ENCODE measurements around the gene PRKAR2A. TPM values are rescaled to one million over a fixed set of nuclear protein-coding genes. Genes with fewer than 3 reads are reported as not detected.

Gene PRKAR2A
- total and polyA plus RNA-seq, 2 donors (not counting 3 experiments of a cell fraction or from before 2014, with no cell fraction given), result 8.6 to 69.9 TPM

DNA sequence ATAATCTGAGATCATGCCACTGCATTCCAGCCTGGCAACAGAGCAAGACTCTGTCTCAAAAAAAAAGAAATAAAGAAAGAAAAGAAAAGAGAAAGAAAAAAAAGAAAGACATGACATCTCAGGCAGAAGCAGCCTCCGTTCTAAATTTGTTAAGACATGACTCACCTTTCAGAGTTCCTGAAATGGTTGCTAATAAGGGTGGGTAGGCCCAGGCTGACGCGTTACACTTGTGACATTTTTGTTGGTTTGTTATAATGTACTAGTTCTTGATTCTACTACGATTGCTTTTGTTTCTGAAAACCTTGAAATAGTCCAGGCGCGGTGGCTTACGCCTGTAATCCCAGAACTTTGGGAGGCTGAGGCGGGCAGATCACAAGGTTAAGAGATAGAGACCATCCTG is 30.0 kb upstream of the PRKAR2A start:
- dilution Hi-C loops (cut with MboI; ENCODE audit: extremely low pct_ligation_motif_present, low sequenced_read_pairs) (no loop called here), intact Hi-C loops (cut with micrococcal nuclease) (no loop called here)
- ChIA-PET POLR2A (no interaction called here), CTCF (no interaction called here)
- H3K9me1 ChIP-seq (replicated peaks; ENCODE audit: control insufficient read depth, extremely low read depth, insufficient read depth, low read length), result no peaks in the 10 kb centered on the region
- H3K4me1 ChIP-seq (ENCODE audit: control insufficient read depth, extremely low read depth, insufficient read depth, low read length), result no peaks in the 10 kb centered on the region
- no peak overlapping the region for H3K27ac ChIP-seq (ENCODE audit: insufficient read depth, low read depth, low read length)
- BruUV-seq (replicated peaks), result no TSS peak
- H2AFZ ChIP-seq (ENCODE audit: low read depth, low read length), result no peak overlapping the region
- TF ChIP-seq FOS (IDR thresholded peaks at IDR 0.05; ENCODE audit: borderline replicate concordance, insufficient read depth, low read length) (no peak), POLR2AphosphoS5 (IDR thresholded peaks at IDR 0.05; ENCODE audit: insufficient read depth, low read depth, low read length) (no peak), JUN (IDR thresholded peaks at IDR 0.05; ENCODE audit: borderline replicate concordance, insufficient read depth, insufficient read length, low read depth) (no peak), GATA2 (IDR thresholded peaks at IDR 0.05; ENCODE audit: insufficient read depth, insufficient read length, low read depth, low read length) (no peak), POLR2A (IDR thresholded peaks at IDR 0.05; ENCODE audit: low read depth, low read length) (no peak), MYC (IDR thresholded peaks at IDR 0.05; ENCODE audit: low read depth, low read length) (no peak), EZH2 (IDR thresholded peaks at IDR 0.05; ENCODE audit: borderline replicate concordance, low read depth, low read length, severe bottlenecking) (no peak), CTCF (IDR thresholded peaks at IDR 0.05; ENCODE audit: extremely low read depth in 1 of 2, insufficient read depth in 1 of 2, low read depth in 1 of 2, low read length in 2 of 2) (no peak)
- TF ChIP-seq, protein P1, sequence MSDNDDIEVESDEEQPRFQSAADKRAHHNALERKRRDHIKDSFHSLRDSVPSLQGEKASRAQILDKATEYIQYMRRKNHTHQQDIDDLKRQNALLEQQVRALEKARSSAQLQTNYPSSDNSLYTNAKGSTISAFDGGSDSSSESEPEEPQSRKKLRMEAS (IDR thresholded peaks at IDR 0.05; ENCODE audit: insufficient read depth, insufficient read length), result no peak
- no peaks in the 10 kb centered on the region for H3K79me2 ChIP-seq (ENCODE audit: control insufficient read depth, insufficient read depth, low read length)
- H3K9ac ChIP-seq (replicated peaks; ENCODE audit: extremely low read depth, insufficient read depth, low read length), result no peak overlapping the region
- H4K20me1 ChIP-seq (replicated peaks; ENCODE audit: control insufficient read depth, extremely low read depth, insufficient read depth, low read length), result no peaks in the 10 kb centered on the region
- no peaks in the 10 kb centered on the region for H3K9me3 ChIP-seq (replicated peaks; ENCODE audit: control insufficient read depth, insufficient read depth, low read length)
- H3K27me3 ChIP-seq (ENCODE audit: control insufficient read depth in 2 of 2, insufficient read depth in 2 of 2, low read length in 2 of 2), result no peaks in the 10 kb centered on the region
- DNase-seq (ENCODE audit: low read depth, low spot score), result no peak
- FAIRE-seq, result no peak
- no peak overlapping the region for H3K4me2 ChIP-seq (ENCODE audit: insufficient read depth, low read length)
- H3K4me3 ChIP-seq (replicated peaks in 1 of 3; ENCODE audit: insufficient read depth in 1 of 3, low read depth in 1 of 3, low read length in 3 of 3), result no peak overlapping the region
- no peaks in the 10 kb centered on the region for H3K36me3 ChIP-seq (ENCODE audit: control insufficient read depth in 2 of 2, extremely low read depth in 1 of 2, insufficient read depth in 2 of 2, low read length in 2 of 2)

Data from endothelial cell of umbilical vein (primary cell).